ENCODE data around the gene SP6. TPM values are rescaled to one million over a fixed set of nuclear protein-coding genes. Genes with fewer than 3 reads are reported as not detected.

Gene SP6
- total and polyA plus RNA-seq, 2 of the 8 experiments (the other 6 are each of a cell fraction or from before 2014, with no cell fraction given), result 1.2 to 1.5 TPM

GRCh38 chr17:47891545-47892088 is 40.7 kb upstream of the SP6 start:
- Histone ChIP-seq H3K23me2 (ENCODE audit: low read depth, low read length) (peaks cover under 1% of the 10 kb centered on the region), H3K27me3 (replicated peaks in 1 of 4; ENCODE audit: control insufficient read depth in 3 of 4, extremely low read depth in 1 of 4, insufficient read depth in 3 of 4, low read length in 3 of 4) (no peaks in the 10 kb centered on the region; a peak in 1 of 7 replicates), H2AK5ac (ENCODE audit: low read depth, low read length) (no peak overlapping the region), H3K4me2 (ENCODE audit: insufficient read depth in 1 of 2, low read depth in 2 of 2, low read length in 2 of 2) (no peak overlapping the region), H2BK5ac (ENCODE audit: low read depth, low read length) (no peak overlapping the region), H3K9ac (replicated peaks in 1 of 4; ENCODE audit: extremely low read depth in 1 of 4, low read depth in 3 of 4, low read length in 3 of 4) (no peak overlapping the region), H3K27ac (ENCODE audit: low read depth, low read length) (no peak overlapping the region), H3K4ac (replicated peaks; ENCODE audit: insufficient read length, low read depth, low read length) (no peak overlapping the region), H3K36me3 (ENCODE audit: control insufficient read depth in 2 of 4, insufficient read depth in 4 of 4, low read length in 3 of 4) (no peaks in the 10 kb centered on the region), H2BK120ac (replicated peaks; ENCODE audit: low read depth, low read length) (no peak overlapping the region), H4K8ac (ENCODE audit: extremely low read depth, insufficient read depth, low read length) (no peak overlapping the region), H3K79me2 (ENCODE audit: control insufficient read depth in 1 of 2, insufficient read depth in 2 of 2, low read length in 2 of 2) (no peaks in the 10 kb centered on the region), H3K56ac (replicated peaks; ENCODE audit: insufficient read length, low read depth, low read length) (no peak overlapping the region), H4K91ac (replicated peaks; ENCODE audit: insufficient read length, low read length) (no peak overlapping the region), H3K4me1 (replicated peaks in 1 of 4; ENCODE audit: control insufficient read depth in 3 of 4, insufficient read depth in 4 of 4, low read length in 3 of 4) (peaks cover 0 to 3% (median 0%) of the 10 kb centered on the region in 4 experiments; a peak in 1 of 7 replicates), H4K5ac (ENCODE audit: insufficient read length, low read depth, low read length) (no peak overlapping the region), H2BK15ac (ENCODE audit: low read length) (no peak overlapping the region), H2BK20ac (ENCODE audit: low read length) (no peak overlapping the region), H3K9me3 (ENCODE audit: insufficient read depth in 2 of 2, low read depth in 1 of 2, low read length in 1 of 2) (no peaks in the 10 kb centered on the region), H2AFZ (ENCODE audit: low read length) (no peak overlapping the region), H3K23ac (ENCODE audit: insufficient read length) (no peak overlapping the region), H4K20me1 (replicated peaks in 1 of 2; ENCODE audit: control insufficient read depth in 1 of 2, insufficient read depth in 2 of 2, low read length in 2 of 2) (no peaks in the 10 kb centered on the region), H2BK12ac (ENCODE audit: low read depth, low read length) (no peak overlapping the region; the same call in 1 of the 2 replicates), H3K4me3 (ENCODE audit: extremely low read depth in 1 of 4, insufficient read depth in 2 of 4, low read depth in 3 of 4, low read length in 4 of 4) (no peak overlapping the region), H3K79me1 (ENCODE audit: low read depth, low read length) (no peaks in the 10 kb centered on the region), H3K14ac (ENCODE audit: insufficient read length) (no peak overlapping the region), H3K18ac (ENCODE audit: extremely low read depth, low read length) (no peak overlapping the region)
- WGBS, 2 experiments (ENCODE audit: extremely low coverage in 1 of 2, insufficient coverage in 1 of 2, insufficient read length in 1 of 2, insufficient replicate concordance in 2 of 2, low coverage in 1 of 2, low lambda C conversion rate in 2 of 2, missing lambda C conversion rate in 1 of 2), result 92% methylated on average over 4 of the region's 4 CpGs; no CpG with 5 or more reads in 1 of the 2 experiments
- no peak for DNase-seq (ENCODE audit: low read depth in 1 of 2, low spot score in 2 of 2)
- FAIRE-seq, result no peak
- ChIA-PET CTCF (ENCODE audit: partially characterized antibody) (interaction anchor here (0.6 to 18.8 kb wide), 12 partner anchors 10 to 1803 kb away, joined by 3 to 1206 read pairs (median 4); partner anchors contain the start of genes CDK5RAP3, MRPL10, PRR15L and SCRN2), POLR2A (ENCODE audit: partially characterized antibody) (interaction anchor here (0.5 to 8.9 kb wide), 4 partner anchors 12 to 60 kb away, joined by 3 to 134 read pairs (median 3); partner anchors contain the start of genes LRRC46, MRPL10, SCRN2 and SP6)
- TF ChIP-seq POLR2AphosphoS5 (IDR thresholded peaks at IDR 0.05; ENCODE audit: low read depth, low read length), result no peak
- no peak for TF ChIP-seq NANOG (IDR thresholded peaks at IDR 0.05; ENCODE audit: insufficient read depth, low read depth, low read length, poor library complexity, severe bottlenecking)
- TF ChIP-seq CREB1 (IDR thresholded peaks at IDR 0.05), result no peak
- no peak for TF ChIP-seq POLR2A (IDR thresholded peaks at IDR 0.05; ENCODE audit: control extremely low read depth in 1 of 2, low read depth in 2 of 2, low read length in 2 of 2)
- TF ChIP-seq SAP30 (IDR thresholded peaks at IDR 0.05; ENCODE audit: insufficient read depth, insufficient replicate concordance, low read length), result no peak
- no peak for TF ChIP-seq SIX5 (IDR thresholded peaks at IDR 0.05; ENCODE audit: low read depth, low read length)
- TF ChIP-seq GTF2F1 (IDR thresholded peaks at IDR 0.05; ENCODE audit: borderline replicate concordance, low read depth, low read length), result no peak
- TF ChIP-seq CBX8 (IDR thresholded peaks at IDR 0.05; ENCODE audit: borderline replicate concordance, low read depth, low read length), result no peak
- TF ChIP-seq RXRA (IDR thresholded peaks at IDR 0.05; ENCODE audit: insufficient read depth, low read depth, low read length), result no peak
- TF ChIP-seq SIRT6 (IDR thresholded peaks at IDR 0.05; ENCODE audit: low read length), result no peak

Data from H1 (cell line).